ENCODE data around the gene SSTR4.

- TF ChIP-seq GLIS3 (CRISPR knock-in tag; IDR thresholded peaks at IDR 0.05) (no peak), ESRRG (CRISPR knock-in tag; IDR thresholded peaks at IDR 0.05) (no peak), ARNTL (CRISPR knock-in tag; IDR thresholded peaks at IDR 0.05; ENCODE audit: borderline replicate concordance, low read depth) (no peak), CSDC2 (CRISPR knock-in tag; IDR thresholded peaks at IDR 0.05) (no peak), OSR1 (CRISPR knock-in tag; IDR thresholded peaks at IDR 0.05) (no peak), ZNF8 (CRISPR knock-in tag; IDR thresholded peaks at IDR 0.05) (no peak), PATZ1 (CRISPR knock-in tag; IDR thresholded peaks at IDR 0.05; ENCODE audit: borderline replicate concordance) (no peak), POU6F1 (CRISPR knock-in tag; IDR thresholded peaks at IDR 0.05; ENCODE audit: borderline replicate concordance, low read depth) (no peak), ZFP30 (CRISPR knock-in tag; IDR thresholded peaks at IDR 0.05) (no peak), BACH2 (CRISPR knock-in tag; IDR thresholded peaks at IDR 0.05; ENCODE audit: borderline replicate concordance) (no peak)
These were observed 32.0 kb upstream of the SSTR4 start for GRCh38 chr20:23003077-23003635.
